Central memory CD8-positive, alpha-beta T cell (primary cell): ENCODE data around the gene WNT3A.

Source experiments
- ATAC-seq: fragments of 150-1000 bp; cut with Tn5 transposase; replicated peaks from 2 replicates; pipeline ENCODE4 v1.10.0; 2022; ENCODE audit warnings: mild to moderate bottlenecking, moderate FRiP score, moderate number of reproducible peaks; ENCODE audit not compliant: poor library complexity, severe bottlenecking; ENCODE audit errors: extremely low read depth
- DNase-seq, 2 donors: peaks; one replicate each; pipeline ENCODE4 v3.0.0; 2021; ENCODE audit warnings: low spot score in 2 of 2
- H3K27ac Mint-ChIP-seq: one replicate; pipeline ENCODE4 v1.8.0; 2022; ENCODE audit warnings: low read depth, mild to moderate bottlenecking, moderate library complexity, mixed read lengths
- H3K27me3 Mint-ChIP-seq: one replicate; pipeline ENCODE4 v1.8.0; 2022; ENCODE audit warnings: mixed read lengths
- H3K36me3 Mint-ChIP-seq: one replicate; pipeline ENCODE4 v1.8.0; 2022; ENCODE audit warnings: mild to moderate bottlenecking, moderate library complexity, mixed read lengths; ENCODE audit not compliant: insufficient read depth
- H3K4me1 Mint-ChIP-seq: one replicate; pipeline ENCODE4 v1.8.0; 2022; ENCODE audit warnings: mixed read lengths
- H3K4me3 Mint-ChIP-seq: one replicate; pipeline ENCODE4 v1.8.0; 2022; ENCODE audit warnings: mild to moderate bottlenecking, moderate library complexity, mixed read lengths
- H3K9me3 Mint-ChIP-seq: one replicate; pipeline ENCODE4 v1.8.0; 2022; ENCODE audit warnings: mixed read lengths

WNT3A gene

GRCh38 chr1:228035844-228036243 is 29.0 kb downstream of the WNT3A start:
- H3K36me3 Mint-ChIP-seq = no peaks in the 10 kb centered on the region
- H3K27me3 Mint-ChIP-seq = peaks cover 61% of the 10 kb centered on the region
- ATAC-seq (no peak), DNase-seq (no peak)
- H3K9me3 Mint-ChIP-seq = no peaks in the 10 kb centered on the region
- H3K4me3 Mint-ChIP-seq = no peak overlapping the region
- H3K27ac Mint-ChIP-seq = no peak overlapping the region
- H3K4me1 Mint-ChIP-seq = no peaks in the 10 kb centered on the region

- H3K27ac Mint-ChIP-seq = no peak overlapping the region
- H3K36me3 Mint-ChIP-seq = no peaks in the 10 kb centered on the region
- peaks cover 51% of the 10 kb centered on the region for H3K27me3 Mint-ChIP-seq
- ATAC-seq = no peak
- no peak overlapping the region for H3K4me3 Mint-ChIP-seq
- DNase-seq = no peak
- no peaks in the 10 kb centered on the region for H3K9me3 Mint-ChIP-seq
- H3K4me1 Mint-ChIP-seq = no peaks in the 10 kb centered on the region
These were observed 30.0 kb downstream of the WNT3A start for GRCh38 chr1:228036701-228037231.

- Mint-ChIP-seq H3K36me3 (no peaks in the 10 kb centered on the region), H3K4me1 (no peaks in the 10 kb centered on the region), H3K4me3 (no peak overlapping the region), H3K27ac (no peak overlapping the region), H3K9me3 (no peaks in the 10 kb centered on the region), H3K27me3 (peaks cover 43% of the 10 kb centered on the region)
- ATAC-seq (peak; percentile 40), DNase-seq (no peak)
These were observed 30.9 kb downstream of the WNT3A start for GRCh38 chr1:228037401-228038386.

- Mint-ChIP-seq H3K27ac (no peak overlapping the region), H3K9me3 (no peaks in the 10 kb centered on the region), H3K27me3 (peaks cover 35% of the 10 kb centered on the region), H3K36me3 (no peaks in the 10 kb centered on the region), H3K4me3 (no peak overlapping the region), H3K4me1 (no peaks in the 10 kb centered on the region)
- no peak for DNase-seq
- ATAC-seq = no peak
These were observed 31.7 kb downstream of the WNT3A start for GRCh38 chr1:228038387-228039005.

GRCh38 chr1:228039006-228039903 is 32.5 kb downstream of the WNT3A start:
- Mint-ChIP-seq H3K36me3 (no peaks in the 10 kb centered on the region), H3K27ac (no peak overlapping the region)

GRCh38 chr1:228039986-228040385 is 33.2 kb downstream of the WNT3A start:
- H3K27me3 Mint-ChIP-seq = peaks cover 21% of the 10 kb centered on the region
- ATAC-seq (no peak), DNase-seq (no peak)
- no peaks in the 10 kb centered on the region for H3K4me1 Mint-ChIP-seq
- H3K9me3 Mint-ChIP-seq = no peaks in the 10 kb centered on the region
- H3K36me3 Mint-ChIP-seq = no peaks in the 10 kb centered on the region
- H3K4me3 Mint-ChIP-seq = no peak overlapping the region
- H3K27ac Mint-ChIP-seq = no peak overlapping the region

More at GRCh38 chr1:228039006-228039903, 32.5 kb downstream of the WNT3A start:
- Mint-ChIP-seq H3K9me3 (no peaks in the 10 kb centered on the region), H3K4me1 (no peaks in the 10 kb centered on the region), H3K27me3 (peaks cover 29% of the 10 kb centered on the region), H3K4me3 (no peak overlapping the region)
- no peak for DNase-seq
- ATAC-seq = no peak

- ATAC-seq (no peak), DNase-seq (no peak)
- H3K36me3 Mint-ChIP-seq = no peaks in the 10 kb centered on the region
- H3K9me3 Mint-ChIP-seq = no peaks in the 10 kb centered on the region
- no peak overlapping the region for H3K27ac Mint-ChIP-seq
- no peaks in the 10 kb centered on the region for H3K4me1 Mint-ChIP-seq
- H3K27me3 Mint-ChIP-seq = peaks cover 8% of the 10 kb centered on the region
- H3K4me3 Mint-ChIP-seq = no peak overlapping the region
These were observed 34.5 kb downstream of the WNT3A start for GRCh38 chr1:228041316-228041715.

GRCh38 chr1:228042508-228042907 is 35.7 kb downstream of the WNT3A start:
- DNase-seq (no peak), ATAC-seq (no peak)
- Mint-ChIP-seq H3K4me3 (no peak overlapping the region), H3K9me3 (no peaks in the 10 kb centered on the region), H3K4me1 (no peaks in the 10 kb centered on the region), H3K36me3 (no peaks in the 10 kb centered on the region), H3K27ac (no peak overlapping the region), H3K27me3 (no peaks in the 10 kb centered on the region)

GRCh38 chr1:228043281-228043848 is 36.6 kb downstream of the WNT3A start:
- Mint-ChIP-seq H3K36me3 (no peaks in the 10 kb centered on the region), H3K4me1 (no peaks in the 10 kb centered on the region), H3K27me3 (no peaks in the 10 kb centered on the region), H3K4me3 (no peak overlapping the region), H3K27ac (no peak overlapping the region), H3K9me3 (no peaks in the 10 kb centered on the region)
- ATAC-seq = no peak
- DNase-seq = no peak

- DNase-seq (no peak), ATAC-seq (no peak)
- no peak overlapping the region for H3K4me3 Mint-ChIP-seq
- no peaks in the 10 kb centered on the region for H3K4me1 Mint-ChIP-seq
- H3K27ac Mint-ChIP-seq = no peak overlapping the region
- no peaks in the 10 kb centered on the region for H3K9me3 Mint-ChIP-seq
- H3K36me3 Mint-ChIP-seq = no peaks in the 10 kb centered on the region
- H3K27me3 Mint-ChIP-seq = peaks cover 12% of the 10 kb centered on the region
These were observed 38.2 kb downstream of the WNT3A start for GRCh38 chr1:228044961-228045360.

GRCh38 chr1:228045405-228045804 is 38.6 kb downstream of the WNT3A start:
- H3K27me3 Mint-ChIP-seq = peaks cover 16% of the 10 kb centered on the region
- no peak overlapping the region for H3K27ac Mint-ChIP-seq
- H3K4me1 Mint-ChIP-seq = no peaks in the 10 kb centered on the region
- no peak overlapping the region for H3K4me3 Mint-ChIP-seq
- DNase-seq = no peak
- ATAC-seq = no peak
- H3K36me3 Mint-ChIP-seq = no peaks in the 10 kb centered on the region
- H3K9me3 Mint-ChIP-seq = no peaks in the 10 kb centered on the region

GRCh38 chr1:228045871-228046270 is 39.1 kb downstream of the WNT3A start:
- ATAC-seq (no peak), DNase-seq (no peak)
- Mint-ChIP-seq H3K4me3 (no peak overlapping the region), H3K27ac (no peak overlapping the region), H3K36me3 (no peaks in the 10 kb centered on the region), H3K9me3 (no peaks in the 10 kb centered on the region), H3K27me3 (peaks cover 20% of the 10 kb centered on the region), H3K4me1 (no peaks in the 10 kb centered on the region)
